ENCODE results near the gene ZGRF1. TPM values are rescaled to one million over a fixed set of nuclear protein-coding genes. Genes with fewer than 3 reads are reported as not detected.
A peak's percentile ranks its signal among the peaks of the same experiment; 100 is the strongest.
"Not testable (repeated sequence)": the region's sequence is repeated elsewhere in the genome, so short reads cannot be mapped to it uniquely, and the experiment has no call there.

ZGRF1 gene
- total RNA-seq, 2 experiments from 2014 or later, result 28.8 to 28.9 TPM

- no peaks in the 10 kb centered on the region for H3K27me3 Mint-ChIP-seq
- POLR2A ChIA-PET, result no interaction called here
- DNase-seq, result no peak
- H3K4me1 Mint-ChIP-seq, result no peaks in the 10 kb centered on the region
- no peak overlapping the region for H3K4me3 Mint-ChIP-seq
- H3K36me3 Mint-ChIP-seq (ENCODE audit: low read depth), result peaks cover 32% of the 10 kb centered on the region
- CTCF ChIA-PET, result no interaction called here
- no peak overlapping the region for H3K27ac Mint-ChIP-seq
- H3K9me3 Mint-ChIP-seq, result no peaks in the 10 kb centered on the region
These were observed 10.5 kb downstream of the ZGRF1 start for GRCh38 chr4:112626228-112626627.

GRCh38 chr4:112616984-112617383 lies 19.7 kb downstream of the ZGRF1 start:
- POLR2A ChIA-PET, result no interaction called here

GRCh38 chr4:112612814-112613213 lies 23.9 kb downstream of the ZGRF1 start:
- H3K27me3 Mint-ChIP-seq; H3K9me3 Mint-ChIP-seq; H3K36me3 Mint-ChIP-seq (ENCODE audit: low read depth); DNase-seq; POLR2A ChIA-PET; H3K4me3 Mint-ChIP-seq; H3K4me1 Mint-ChIP-seq; H3K27ac Mint-ChIP-seq; CTCF ChIA-PET: not testable (repeated sequence)

More at GRCh38 chr4:112616984-112617383, 19.7 kb downstream of the ZGRF1 start:
- CTCF ChIA-PET, result interaction anchor here (0.7 to 0.9 kb wide), 2 partner anchors 146 to 148 kb away, joined by 3 read pairs; no protein-coding TSS in a partner anchor
- Mint-ChIP-seq H3K9me3 (no peaks in the 10 kb centered on the region), H3K4me3 (no peak overlapping the region), H3K36me3 (ENCODE audit: low read depth) (peaks cover 17% of the 10 kb centered on the region), H3K4me1 (no peaks in the 10 kb centered on the region), H3K27me3 (no peaks in the 10 kb centered on the region), H3K27ac (no peak overlapping the region)
- no peak for DNase-seq

GRCh38 chr4:112604589-112604988 lies 32.1 kb downstream of the ZGRF1 start:
- Mint-ChIP-seq H3K4me3 (no peak overlapping the region), H3K36me3 (ENCODE audit: low read depth) (peaks cover 10% of the 10 kb centered on the region), H3K27ac (no peak overlapping the region), H3K9me3 (no peaks in the 10 kb centered on the region), H3K27me3 (no peaks in the 10 kb centered on the region), H3K4me1 (no peaks in the 10 kb centered on the region)
- ChIA-PET POLR2A (no interaction called here), CTCF (interaction anchor here (0.6 to 2.4 kb wide), 7 partner anchors 11 to 319 kb away, joined by 3 to 9 read pairs (median 3); partner anchors contain the start of gene TIFA)
- peak; percentile 25 for DNase-seq

GRCh38 chr4:112594993-112595392 lies 41.7 kb downstream of the ZGRF1 start:
- CTCF ChIA-PET, result no interaction called here
- Mint-ChIP-seq H3K27ac (no peak overlapping the region), H3K4me3 (no peak overlapping the region)

GRCh38 chr4:112593438-112594133 lies 43.1 kb downstream of the ZGRF1 start:
- DNase-seq, result no peak
- ChIA-PET CTCF (no interaction called here), POLR2A (no interaction called here)

More at GRCh38 chr4:112594993-112595392, 41.7 kb downstream of the ZGRF1 start:
- DNase-seq, result no peak
- peaks cover 14% of the 10 kb centered on the region for H3K36me3 Mint-ChIP-seq (ENCODE audit: low read depth)
- H3K27me3 Mint-ChIP-seq, result no peaks in the 10 kb centered on the region
- POLR2A ChIA-PET, result no interaction called here
- no peaks in the 10 kb centered on the region for H3K4me1 Mint-ChIP-seq
- H3K9me3 Mint-ChIP-seq, result no peaks in the 10 kb centered on the region

GRCh38 chr4:112592717-112593116 lies 44.0 kb downstream of the ZGRF1 start:
- ChIA-PET CTCF (no interaction called here), POLR2A (no interaction called here)
- no peak overlapping the region for H3K27ac Mint-ChIP-seq
- DNase-seq, result no peak
- peaks cover 19% of the 10 kb centered on the region for H3K36me3 Mint-ChIP-seq (ENCODE audit: low read depth)
- H3K4me3 Mint-ChIP-seq, result no peak overlapping the region
- H3K4me1 Mint-ChIP-seq, result peaks cover 4% of the 10 kb centered on the region
- no peaks in the 10 kb centered on the region for H3K9me3 Mint-ChIP-seq
- H3K27me3 Mint-ChIP-seq, result no peaks in the 10 kb centered on the region

More at GRCh38 chr4:112593438-112594133, 43.1 kb downstream of the ZGRF1 start:
- H3K4me3 Mint-ChIP-seq, result no peak overlapping the region
- H3K9me3 Mint-ChIP-seq, result no peaks in the 10 kb centered on the region
- no peak overlapping the region for H3K27ac Mint-ChIP-seq
- H3K4me1 Mint-ChIP-seq, result peaks cover 4% of the 10 kb centered on the region
- peaks cover 19% of the 10 kb centered on the region for H3K36me3 Mint-ChIP-seq (ENCODE audit: low read depth)
- no peaks in the 10 kb centered on the region for H3K27me3 Mint-ChIP-seq

- peaks cover 29% of the 10 kb centered on the region for H3K36me3 Mint-ChIP-seq (ENCODE audit: low read depth)
- H3K4me3 Mint-ChIP-seq, result no peak overlapping the region
- no peak for DNase-seq
- no peaks in the 10 kb centered on the region for H3K27me3 Mint-ChIP-seq
- H3K27ac Mint-ChIP-seq, result no peak overlapping the region
- ChIA-PET CTCF (no interaction called here), POLR2A (no interaction called here)
- no peaks in the 10 kb centered on the region for H3K9me3 Mint-ChIP-seq
- H3K4me1 Mint-ChIP-seq, result peaks cover 4% of the 10 kb centered on the region
These were observed 45.1 kb downstream of the ZGRF1 start for GRCh38 chr4:112591593-112591992.

GRCh38 chr4:112589206-112589605 lies 47.5 kb downstream of the ZGRF1 start:
- DNase-seq, result no peak
- H3K36me3 Mint-ChIP-seq (ENCODE audit: low read depth), result peaks cover 33% of the 10 kb centered on the region
- H3K27ac Mint-ChIP-seq, result no peak overlapping the region
- H3K27me3 Mint-ChIP-seq, result no peaks in the 10 kb centered on the region
- peaks cover 4% of the 10 kb centered on the region for H3K4me1 Mint-ChIP-seq
- no peaks in the 10 kb centered on the region for H3K9me3 Mint-ChIP-seq
- ChIA-PET CTCF (interaction anchor here (1.1 kb wide), 1 partner anchor 10 kb away, joined by 4 read pairs; no protein-coding TSS in a partner anchor), POLR2A (no interaction called here)
- H3K4me3 Mint-ChIP-seq, result no peak overlapping the region

GRCh38 chr4:112585977-112586736 lies 50.6 kb downstream of the ZGRF1 start:
- H3K36me3 Mint-ChIP-seq (ENCODE audit: low read depth), result peaks cover 39% of the 10 kb centered on the region
- H3K27me3 Mint-ChIP-seq, result no peaks in the 10 kb centered on the region
- no peaks in the 10 kb centered on the region for H3K9me3 Mint-ChIP-seq
- H3K4me3 Mint-ChIP-seq, result no peak overlapping the region
- CTCF ChIA-PET, result interaction anchor here (0.7 to 1.2 kb wide), 3 partner anchors 12 to 259 kb away, joined by 3 read pairs; no protein-coding TSS in a partner anchor
- POLR2A ChIA-PET, result no interaction called here
- peaks cover 4% of the 10 kb centered on the region for H3K4me1 Mint-ChIP-seq
- H3K27ac Mint-ChIP-seq, result no peak overlapping the region
- DNase-seq, result no peak

GRCh38 chr4:112567536-112567935 lies 69.2 kb downstream of the ZGRF1 start:
- ChIA-PET CTCF (no interaction called here), POLR2A (no interaction called here)
- Mint-ChIP-seq H3K27me3 (no peaks in the 10 kb centered on the region), H3K9me3 (no peaks in the 10 kb centered on the region), H3K4me3 (no peak overlapping the region), H3K4me1 (no peaks in the 10 kb centered on the region), H3K36me3 (ENCODE audit: low read depth) (peaks cover 39% of the 10 kb centered on the region), H3K27ac (no peak overlapping the region)
- DNase-seq, result no peak

GRCh38 chr4:112564706-112565270 lies 71.9 kb downstream of the ZGRF1 start:
- POLR2A ChIA-PET, result no interaction called here
- Mint-ChIP-seq H3K4me3 (no peak overlapping the region), H3K4me1 (peaks cover 4% of the 10 kb centered on the region), H3K27me3 (no peaks in the 10 kb centered on the region), H3K36me3 (ENCODE audit: low read depth) (peaks cover 41% of the 10 kb centered on the region), H3K27ac (no peak overlapping the region), H3K9me3 (no peaks in the 10 kb centered on the region)
- CTCF ChIA-PET, result no interaction called here
- no peak for DNase-seq

- Mint-ChIP-seq H3K9me3 (no peaks in the 10 kb centered on the region), H3K4me3 (no peak overlapping the region), H3K27me3 (no peaks in the 10 kb centered on the region), H3K36me3 (ENCODE audit: low read depth) (peaks cover 44% of the 10 kb centered on the region), H3K4me1 (peaks cover 4% of the 10 kb centered on the region), H3K27ac (no peak overlapping the region)
- ChIA-PET POLR2A (no interaction called here), CTCF (no interaction called here)
- DNase-seq, result no peak
These were observed 73.1 kb downstream of the ZGRF1 start for GRCh38 chr4:112563431-112564200.
